HG02884 (cell line): ENCODE measurements around the gene AAGAB.
"Not testable (repeated sequence)": the region's sequence is repeated elsewhere in the genome, so short reads cannot be mapped to it uniquely, and the experiment has no call there.

ENCODE experiments used
- ATAC-seq: cut with Tn5 transposase; IDR thresholded peaks from one replicate; pipeline ENCODE4 v1.9.1; 2021; ENCODE audit warnings: mild to moderate bottlenecking, moderate library complexity; ENCODE audit not compliant: unreplicated experiment

Gene AAGAB

GRCh38 chr15:67154249-67154648 lies 100.2 kb downstream of the AAGAB start:
- no peak for ATAC-seq

- ATAC-seq, result not testable (repeated sequence)
Measured at GRCh38 chr15:67153044-67153443, 101.4 kb downstream of the AAGAB start.

- no peak for ATAC-seq
Measured at GRCh38 chr15:67152429-67152828, 102.0 kb downstream of the AAGAB start.
